Neural progenitor cell (in vitro differentiated cells): ENCODE data around the gene PIP5K1B. TPM values are rescaled to one million over a fixed set of nuclear protein-coding genes. Genes with fewer than 3 reads are reported as not detected.

Source experiments
- DNase-seq: peaks from one replicate; pipeline ENCODE4 v3.0.0-alpha.2; 2016; ENCODE audit warnings: low spot score
- H2AFZ ChIP-seq: fragments of 200-600 bp; sonication (generic); replicated peaks from 2 replicates; pipeline ENCODE4 v1.6.1; 2016; ENCODE audit warnings: antibody characterized with exemption
- H3F3A ChIP-seq: fragments of 200-600 bp; sonication (generic); 2 replicates; pipeline ENCODE4 v1.6.1; 2016; ENCODE audit warnings: antibody characterized with exemption, low read depth
- H3K27ac ChIP-seq: fragments of 200-600 bp; sonication (generic); 2 replicates; pipeline ENCODE4 v1.5.1; 2016; ENCODE audit warnings: mild to moderate bottlenecking
- H3K27me3 ChIP-seq: fragments of 200-600 bp; sonication (generic); 2 replicates; pipeline ENCODE4 v1.6.1; 2016; ENCODE audit warnings: mild to moderate bottlenecking, moderate library complexity
- H3K36me3 ChIP-seq: fragments of 200-600 bp; sonication (generic); 2 replicates; pipeline ENCODE4 v1.5.1; 2016
- H3K4me1 ChIP-seq: fragments of 200-600 bp; sonication (generic); 2 replicates; pipeline ENCODE4 v1.6.1; 2016; ENCODE audit warnings: mixed run types
- H3K4me2 ChIP-seq: fragments of 200-600 bp; sonication (generic); 2 replicates; pipeline ENCODE4 v1.6.1; 2016
- H3K4me3 ChIP-seq: fragments of 200-600 bp; sonication (generic); 2 replicates; pipeline ENCODE4 v1.5.1; 2016
- H3K79me2 ChIP-seq: fragments of 200-600 bp; sonication (generic); 2 replicates; pipeline ENCODE4 v1.6.1; 2016; ENCODE audit warnings: low read depth
- H3K9ac ChIP-seq: fragments of 200-600 bp; sonication (generic); 2 replicates; pipeline ENCODE4 v1.6.1; 2016
- H3K9me3 ChIP-seq: fragments of 200-600 bp; sonication (generic); 2 replicates; pipeline ENCODE4 v1.5.1; 2016; ENCODE audit warnings: low read depth
- H4K20me1 ChIP-seq: fragments of 200-600 bp; sonication (generic); 2 replicates; pipeline ENCODE4 v1.6.1; 2016; ENCODE audit warnings: low read depth
- H3K27ac Mint-ChIP-seq: 3 replicates; pipeline ENCODE4 v1.8.0; 2021; ENCODE audit warnings: mixed read lengths
- H3K27me3 Mint-ChIP-seq: 2 replicates; pipeline ENCODE4 v1.8.0; 2022; ENCODE audit warnings: low read depth, mild to moderate bottlenecking, inconsistent platforms, moderate library complexity, mixed read lengths; ENCODE audit not compliant: insufficient read depth
- H3K36me3 Mint-ChIP-seq: 3 replicates; pipeline ENCODE4 v1.8.0; 2021; ENCODE audit warnings: mixed read lengths
- H3K4me1 Mint-ChIP-seq: 3 replicates; pipeline ENCODE4 v1.8.0; 2021; ENCODE audit warnings: mixed read lengths
- H3K4me3 Mint-ChIP-seq: 3 replicates; pipeline ENCODE4 v1.8.0; 2021; ENCODE audit warnings: mild to moderate bottlenecking, moderate library complexity, mixed read lengths
- H3K9me3 Mint-ChIP-seq: 3 replicates; pipeline ENCODE4 v1.8.0; 2020; ENCODE audit warnings: mixed read lengths
- EZH2 ChIP-seq: fragments of 200-600 bp; sonication (generic); IDR thresholded peaks from 2 replicates; pipeline ENCODE4 v1.6.1; 2017; ENCODE audit warnings: antibody characterized with exemption, mild to moderate bottlenecking, moderate library complexity
- EZH2phosphoT487 ChIP-seq: fragments of 200-600 bp; sonication (generic); IDR thresholded peaks from 2 replicates; pipeline ENCODE4 v1.6.1; 2017; ENCODE audit warnings: antibody characterized with exemption
- total RNA-seq: library from RNA; depleted of rRNA; stranded (reverse); fragments of >200 nt; gene quantifications from 2 replicates; pipeline ENCODE4 v1.2.3, GENCODE V29; 2015; ENCODE audit warnings: low replicate concordance
- TF ChIP-seq, protein P1 (sequence below): fragments of 200-600 bp; sonication (generic); IDR thresholded peaks from 2 replicates; pipeline ENCODE4 v1.5.1; 2017; ENCODE audit warnings: antibody characterized with exemption, mild to moderate bottlenecking

PIP5K1B gene
- total RNA-seq, 1 donor from 2014 or later, result 3.2 TPM

DNA sequence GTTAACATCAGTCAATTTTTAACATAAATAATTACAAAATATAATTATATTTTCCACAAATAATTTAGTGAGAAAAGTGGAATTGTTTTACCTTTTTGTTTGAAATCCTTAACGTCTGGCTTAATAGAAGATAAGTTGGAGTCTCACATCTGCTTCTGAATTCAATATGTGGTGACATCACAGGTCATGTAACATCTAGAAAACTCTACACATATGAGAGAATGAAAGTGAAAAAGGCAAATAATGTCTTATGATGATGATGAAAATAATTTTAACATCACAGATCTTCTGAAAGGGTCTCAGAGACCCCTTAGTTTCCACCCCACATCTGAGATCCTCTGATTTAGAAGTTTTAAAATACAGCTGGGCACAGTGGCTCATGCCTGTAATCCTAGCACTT lies 227.4 kb downstream of the PIP5K1B start:
- Histone ChIP-seq H3K9me3 (no peaks in the 10 kb centered on the region), H2AFZ (no peak overlapping the region), H3K9ac (no peak overlapping the region), H3K4me2 (no peak overlapping the region), H3K27me3 (no peaks in the 10 kb centered on the region), H3F3A (no peaks in the 10 kb centered on the region), H3K36me3 (no peaks in the 10 kb centered on the region), H3K79me2 (no peaks in the 10 kb centered on the region), H4K20me1 (no peaks in the 10 kb centered on the region), H3K4me1 (peaks cover 5% of the 10 kb centered on the region), H3K4me3 (no peak overlapping the region), H3K27ac (no peak overlapping the region)
- H3K27me3 Mint-ChIP-seq, result no peaks in the 10 kb centered on the region
- no peaks in the 10 kb centered on the region for H3K4me1 Mint-ChIP-seq
- TF ChIP-seq, protein P1, sequence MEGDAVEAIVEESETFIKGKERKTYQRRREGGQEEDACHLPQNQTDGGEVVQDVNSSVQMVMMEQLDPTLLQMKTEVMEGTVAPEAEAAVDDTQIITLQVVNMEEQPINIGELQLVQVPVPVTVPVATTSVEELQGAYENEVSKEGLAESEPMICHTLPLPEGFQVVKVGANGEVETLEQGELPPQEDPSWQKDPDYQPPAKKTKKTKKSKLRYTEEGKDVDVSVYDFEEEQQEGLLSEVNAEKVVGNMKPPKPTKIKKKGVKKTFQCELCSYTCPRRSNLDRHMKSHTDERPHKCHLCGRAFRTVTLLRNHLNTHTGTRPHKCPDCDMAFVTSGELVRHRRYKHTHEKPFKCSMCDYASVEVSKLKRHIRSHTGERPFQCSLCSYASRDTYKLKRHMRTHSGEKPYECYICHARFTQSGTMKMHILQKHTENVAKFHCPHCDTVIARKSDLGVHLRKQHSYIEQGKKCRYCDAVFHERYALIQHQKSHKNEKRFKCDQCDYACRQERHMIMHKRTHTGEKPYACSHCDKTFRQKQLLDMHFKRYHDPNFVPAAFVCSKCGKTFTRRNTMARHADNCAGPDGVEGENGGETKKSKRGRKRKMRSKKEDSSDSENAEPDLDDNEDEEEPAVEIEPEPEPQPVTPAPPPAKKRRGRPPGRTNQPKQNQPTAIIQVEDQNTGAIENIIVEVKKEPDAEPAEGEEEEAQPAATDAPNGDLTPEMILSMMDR, result no peak
- TF ChIP-seq EZH2phosphoT487, result no peak
- TF ChIP-seq EZH2, result no peak
- no peak overlapping the region for H3K27ac Mint-ChIP-seq
- no peaks in the 10 kb centered on the region for H3K9me3 Mint-ChIP-seq
- DNase-seq, result no peak
- peaks cover 11% of the 10 kb centered on the region for H3K36me3 Mint-ChIP-seq
- no peak overlapping the region for H3K4me3 Mint-ChIP-seq

- no peaks in the 10 kb centered on the region for H3K4me1 Mint-ChIP-seq
- H3K27me3 ChIP-seq, result no peaks in the 10 kb centered on the region
- TF ChIP-seq EZH2phosphoT487, result no peak
- TF ChIP-seq EZH2, result no peak
Measured at GRCh38 chr9:68933434-68934328, 228.6 kb downstream of the PIP5K1B start.

GRCh38 chr9:68934329-68934644 lies 229.2 kb downstream of the PIP5K1B start:
- H3K9me3 Mint-ChIP-seq, result no peaks in the 10 kb centered on the region
- Histone ChIP-seq H3F3A (no peaks in the 10 kb centered on the region), H4K20me1 (no peaks in the 10 kb centered on the region), H3K27ac (no peak overlapping the region), H3K4me3 (no peak overlapping the region), H3K9me3 (no peaks in the 10 kb centered on the region), H3K9ac (no peak overlapping the region), H3K27me3 (no peaks in the 10 kb centered on the region), H3K4me1 (peaks cover 5% of the 10 kb centered on the region), H3K4me2 (no peak overlapping the region), H2AFZ (no peak overlapping the region), H3K79me2 (no peaks in the 10 kb centered on the region), H3K36me3 (no peaks in the 10 kb centered on the region)
- H3K27ac Mint-ChIP-seq, result no peak overlapping the region
- no peak for DNase-seq
- H3K4me3 Mint-ChIP-seq, result no peak overlapping the region
- peaks cover 17% of the 10 kb centered on the region for H3K36me3 Mint-ChIP-seq
- H3K4me1 Mint-ChIP-seq, result no peaks in the 10 kb centered on the region
- TF ChIP-seq, protein P1, result no peak
- TF ChIP-seq EZH2phosphoT487 (no peak), EZH2 (no peak)
- H3K27me3 Mint-ChIP-seq, result no peaks in the 10 kb centered on the region

More at GRCh38 chr9:68933434-68934328, 228.6 kb downstream of the PIP5K1B start:
- H3K79me2 ChIP-seq, result no peaks in the 10 kb centered on the region
- Mint-ChIP-seq H3K9me3 (no peaks in the 10 kb centered on the region), H3K4me3 (no peak overlapping the region), H3K27ac (no peak overlapping the region), H3K27me3 (no peaks in the 10 kb centered on the region), H3K36me3 (peaks cover 15% of the 10 kb centered on the region)
- no peak overlapping the region for H3K9ac ChIP-seq
- H2AFZ ChIP-seq, result no peak overlapping the region
- H3F3A ChIP-seq, result no peaks in the 10 kb centered on the region
- no peak overlapping the region for H3K27ac ChIP-seq
- H4K20me1 ChIP-seq, result no peaks in the 10 kb centered on the region
- peaks cover 5% of the 10 kb centered on the region for H3K4me1 ChIP-seq
- H3K4me2 ChIP-seq, result no peak overlapping the region
- no peaks in the 10 kb centered on the region for H3K36me3 ChIP-seq
- H3K4me3 ChIP-seq, result no peak overlapping the region
- no peaks in the 10 kb centered on the region for H3K9me3 ChIP-seq
- DNase-seq, result no peak

GRCh38 chr9:68940573-68940972 lies 235.5 kb downstream of the PIP5K1B start:
- Mint-ChIP-seq H3K4me1 (no peaks in the 10 kb centered on the region), H3K9me3 (no peaks in the 10 kb centered on the region), H3K36me3 (peaks cover 27% of the 10 kb centered on the region), H3K27me3 (no peaks in the 10 kb centered on the region), H3K4me3 (no peak overlapping the region), H3K27ac (no peak overlapping the region)
- Histone ChIP-seq H3K27me3 (no peaks in the 10 kb centered on the region), H3K36me3 (no peaks in the 10 kb centered on the region), H3K4me1 (no peaks in the 10 kb centered on the region), H3K4me3 (no peak overlapping the region), H3K4me2 (no peak overlapping the region), H3F3A (no peaks in the 10 kb centered on the region), H3K27ac (no peak overlapping the region), H3K79me2 (no peaks in the 10 kb centered on the region), H4K20me1 (no peaks in the 10 kb centered on the region), H3K9me3 (no peaks in the 10 kb centered on the region), H3K9ac (no peak overlapping the region), H2AFZ (no peak overlapping the region)
- no peak for DNase-seq
- TF ChIP-seq, protein P1, result no peak
- TF ChIP-seq EZH2 (no peak), EZH2phosphoT487 (no peak)
